A172 (cell line): ENCODE measurements around the gene OCEL1. TPM values are rescaled to one million over a fixed set of nuclear protein-coding genes. Genes with fewer than 3 reads are reported as not detected.
A peak's percentile ranks its signal among the peaks of the same experiment; 100 is the strongest.
"Not testable (repeated sequence)": the region's sequence is repeated elsewhere in the genome, so short reads cannot be mapped to it uniquely, and the experiment has no call there.

Experiments used
- DNase-seq: peaks from one replicate; pipeline ENCODE4 v3.0.0-alpha.2; 2015; ENCODE audit warnings: low spot score
- total RNA-seq: library from RNA; depleted of rRNA; stranded (reverse); fragments of >200 nt; shearing (Covaris generic); gene quantifications from 2 replicates; pipeline ENCODE4 v1.2.3, GENCODE V29; 2014; rRNA removed

Gene OCEL1, protein sequence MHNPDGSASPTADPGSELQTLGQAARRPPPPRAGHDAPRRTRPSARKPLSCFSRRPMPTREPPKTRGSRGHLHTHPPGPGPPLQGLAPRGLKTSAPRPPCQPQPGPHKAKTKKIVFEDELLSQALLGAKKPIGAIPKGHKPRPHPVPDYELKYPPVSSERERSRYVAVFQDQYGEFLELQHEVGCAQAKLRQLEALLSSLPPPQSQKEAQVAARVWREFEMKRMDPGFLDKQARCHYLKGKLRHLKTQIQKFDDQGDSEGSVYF
- 3.1 and 4.7 TPM in 2 replicates for total RNA-seq

DNA sequence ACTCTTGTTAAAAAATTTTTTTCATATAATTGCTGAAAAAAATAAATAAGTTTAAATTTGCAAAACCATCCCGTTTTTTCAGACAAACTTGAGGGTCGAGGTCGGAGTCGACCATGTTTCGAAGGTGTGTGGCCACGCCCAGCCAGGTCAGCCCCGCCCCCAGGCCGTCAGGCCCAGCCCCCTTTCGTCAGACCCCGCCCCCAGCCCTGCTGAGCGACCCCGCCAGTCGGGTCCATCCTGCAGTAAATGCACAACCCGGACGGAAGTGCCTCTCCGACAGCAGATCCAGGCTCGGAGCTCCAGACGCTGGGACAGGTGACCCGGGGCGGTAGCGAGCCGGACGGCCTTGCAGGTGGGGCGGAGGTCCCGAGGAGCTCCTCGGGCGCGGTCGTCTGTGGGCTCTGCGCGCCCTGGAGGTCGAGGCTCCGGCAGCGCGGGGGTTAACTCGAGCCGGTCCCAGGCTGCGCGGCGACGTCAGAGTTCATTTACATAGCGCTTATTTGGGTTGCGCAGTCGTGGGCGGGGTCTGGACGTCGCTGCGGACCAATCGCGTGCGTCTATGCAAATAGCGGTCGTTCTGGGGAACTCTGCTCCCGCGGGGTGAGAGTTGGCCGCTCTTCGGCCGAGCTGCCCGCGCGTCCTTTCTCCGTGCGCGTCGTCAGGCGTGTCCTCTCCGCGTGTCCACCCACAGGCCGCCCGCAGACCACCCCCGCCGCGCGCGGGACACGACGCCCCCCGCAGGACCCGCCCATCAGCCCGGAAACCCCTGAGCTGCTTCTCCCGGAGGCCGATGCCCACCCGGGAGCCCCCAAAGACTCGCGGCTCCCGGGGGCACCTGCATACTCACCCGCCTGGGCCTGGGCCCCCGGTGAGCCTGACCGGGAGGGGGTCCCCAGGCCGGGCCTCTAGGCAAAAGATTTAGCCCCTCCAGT is at the start of gene OCEL1:
Gene OCEL1 (plus strand): TSS at position 225 of the 932 bp plus-strand sequence. CDS start 22 bp downstream, at position 247.
- DNase-seq: peak; percentile 96

DNA sequence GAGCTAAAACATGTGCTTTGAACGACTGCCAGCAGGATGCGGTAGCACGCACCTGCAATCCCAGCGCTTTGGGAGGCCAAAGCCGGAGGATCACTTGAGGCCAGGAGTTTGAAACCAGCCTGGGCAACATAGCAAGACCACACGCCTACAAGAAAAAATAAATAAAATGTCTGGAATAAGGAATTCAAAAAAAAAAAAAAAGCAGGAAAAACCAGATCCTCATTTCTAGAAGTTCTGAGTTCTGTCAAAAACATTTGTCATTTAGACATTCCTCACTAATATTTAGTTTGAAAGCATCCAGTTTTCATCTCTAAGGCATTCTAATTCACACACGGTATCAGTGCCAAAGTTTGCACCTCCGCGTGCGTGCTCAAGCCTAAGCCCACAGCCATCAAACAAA is 47.7 kb upstream of the OCEL1 start:
- DNase-seq: no peak

DNA sequence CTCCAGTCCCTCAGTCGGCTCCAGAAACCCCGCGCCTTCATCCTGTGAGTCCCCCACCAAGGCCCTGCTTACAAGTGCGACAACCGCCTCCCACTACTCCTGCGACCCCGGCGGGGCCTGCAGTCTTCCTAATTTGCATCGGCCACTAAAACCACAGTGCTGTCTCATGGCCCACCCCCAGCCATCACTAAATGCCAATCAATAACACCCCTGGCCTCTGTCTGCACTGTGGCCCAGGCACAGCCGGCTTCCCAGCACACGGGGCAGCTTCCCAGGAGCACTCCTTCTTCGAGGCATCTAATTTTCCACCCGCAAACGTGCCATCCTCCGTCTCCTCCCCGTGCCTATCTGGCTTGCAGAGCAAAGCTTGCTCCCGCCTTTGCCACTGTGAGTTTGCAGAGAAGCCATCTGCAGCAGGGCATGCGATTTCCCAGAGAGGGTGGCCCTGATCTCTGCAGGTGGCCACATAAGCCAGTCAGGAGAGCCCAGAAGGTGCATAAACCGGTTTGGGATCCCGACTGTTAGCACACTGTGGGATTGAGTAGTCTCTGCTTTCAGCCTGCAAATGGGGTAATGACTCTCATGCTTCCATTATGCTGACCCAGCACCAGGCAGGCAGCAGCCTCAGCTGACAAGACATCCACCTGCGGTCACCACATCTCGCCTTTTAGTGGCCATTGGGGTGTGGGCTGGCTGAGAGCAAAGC is 44.9 kb upstream of the OCEL1 start:
- DNase-seq: no peak

DNA sequence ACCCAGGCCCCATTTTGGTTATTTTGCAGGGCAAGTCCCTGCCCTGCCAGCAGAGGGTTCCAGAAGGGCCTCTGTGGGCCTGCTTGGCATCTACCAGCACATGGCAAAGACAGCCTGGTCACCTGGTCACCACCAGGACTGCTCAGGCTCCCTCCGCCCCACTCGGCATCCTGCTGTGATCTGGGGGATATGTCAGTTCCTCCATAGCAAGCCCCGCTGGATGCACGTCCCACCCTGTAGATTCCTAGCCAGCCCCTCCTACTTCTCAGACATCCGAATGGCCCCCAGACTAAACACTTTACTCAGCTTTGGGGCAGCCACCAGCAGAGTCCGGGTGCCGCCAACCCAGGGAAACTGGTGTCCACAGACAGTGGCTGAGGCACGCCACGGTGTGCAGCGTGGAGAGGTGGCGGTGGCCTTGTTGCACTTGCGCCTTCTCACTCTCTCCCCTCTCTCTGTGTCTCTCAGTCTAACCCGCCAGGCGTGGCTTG is 42.7 kb upstream of the OCEL1 start:
- no peak for DNase-seq

DNA sequence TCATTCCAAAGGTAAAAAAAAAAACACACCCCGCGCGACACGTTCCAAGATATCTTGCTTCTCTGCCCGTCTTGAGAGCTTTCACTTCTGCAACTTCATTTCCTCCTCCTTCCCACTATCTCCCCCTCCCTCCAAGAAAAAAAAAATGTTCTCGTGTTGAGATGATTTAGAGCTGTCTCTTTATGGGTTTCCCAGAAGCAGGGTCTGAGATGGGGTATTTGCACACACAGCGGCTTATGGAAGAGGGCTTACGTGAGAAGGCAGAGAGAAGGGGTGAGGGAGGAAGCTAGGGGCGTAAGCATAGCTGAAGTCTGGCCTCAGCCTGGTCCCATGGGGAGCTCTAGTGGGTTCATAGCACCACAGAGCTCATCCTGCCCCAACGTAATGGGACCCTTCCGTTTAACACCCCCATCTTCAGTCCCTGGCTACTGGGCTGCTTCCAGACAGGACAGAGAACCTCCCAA is 42.1 kb upstream of the OCEL1 start:
- no peak for DNase-seq

DNA sequence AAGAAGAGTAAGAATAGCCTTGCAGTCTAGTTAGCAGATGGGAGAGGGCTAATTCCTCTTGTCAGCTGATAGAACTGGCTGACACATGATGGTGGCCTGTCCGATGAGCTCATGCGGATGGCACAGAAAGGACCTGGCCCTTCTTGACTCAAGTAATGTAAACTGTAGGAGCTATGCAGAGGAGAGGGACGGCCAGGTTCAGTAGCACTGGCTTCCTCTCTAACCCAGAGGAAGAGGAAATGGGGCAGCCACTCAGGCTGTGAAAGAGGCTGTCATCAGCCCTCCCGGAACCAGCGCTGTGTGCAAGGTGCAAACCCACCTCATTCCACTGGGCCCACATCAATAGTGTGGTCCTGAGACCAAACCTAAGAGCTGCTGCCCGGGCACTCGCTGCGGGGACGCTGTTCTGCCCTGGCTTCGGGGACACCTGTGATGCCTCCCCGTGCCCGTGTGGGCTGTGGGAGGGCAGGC is 41.6 kb upstream of the OCEL1 start:
- DNase-seq: no peak

DNA sequence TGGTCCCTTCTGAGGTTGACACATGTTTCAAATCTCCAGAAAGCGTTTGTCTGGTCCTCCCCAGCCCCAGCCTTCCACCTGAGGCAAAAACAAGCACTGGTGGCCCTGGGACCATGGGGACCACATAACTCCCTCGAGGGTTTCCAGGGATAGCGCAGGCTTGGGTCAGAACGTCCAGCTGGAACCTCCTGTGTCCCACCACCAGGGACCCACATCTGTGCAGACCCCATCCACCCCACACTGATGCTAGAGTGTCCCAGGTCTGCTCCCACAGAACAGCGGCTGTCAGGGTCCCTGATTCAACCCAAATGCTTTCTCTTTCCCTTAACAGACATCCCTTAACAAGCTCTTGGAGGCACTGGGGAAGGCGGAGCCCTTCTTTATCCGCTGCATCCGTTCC is 40.4 kb upstream of the OCEL1 start:
- no peak for DNase-seq

DNA sequence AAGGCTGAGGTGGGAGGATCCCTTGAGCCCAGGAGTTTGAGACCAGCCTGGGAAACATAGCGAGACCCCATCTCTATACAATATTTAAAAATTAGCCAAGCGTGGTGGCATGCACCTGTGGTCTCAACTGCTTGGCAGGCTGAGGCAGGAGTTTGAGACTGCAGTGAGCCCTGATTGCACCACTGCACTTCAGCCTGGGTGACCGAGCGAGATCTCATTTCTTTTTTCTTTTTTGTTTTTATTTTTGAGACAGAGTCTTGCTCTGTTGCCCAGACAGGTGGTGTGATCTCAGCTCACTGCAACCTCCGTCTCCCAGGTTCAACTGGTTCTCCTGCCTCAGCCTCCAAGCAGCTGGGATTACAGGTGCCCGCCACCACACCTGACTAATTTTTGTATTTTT is 34.3 kb upstream of the OCEL1 start:
- DNase-seq: not testable (repeated sequence)

DNA sequence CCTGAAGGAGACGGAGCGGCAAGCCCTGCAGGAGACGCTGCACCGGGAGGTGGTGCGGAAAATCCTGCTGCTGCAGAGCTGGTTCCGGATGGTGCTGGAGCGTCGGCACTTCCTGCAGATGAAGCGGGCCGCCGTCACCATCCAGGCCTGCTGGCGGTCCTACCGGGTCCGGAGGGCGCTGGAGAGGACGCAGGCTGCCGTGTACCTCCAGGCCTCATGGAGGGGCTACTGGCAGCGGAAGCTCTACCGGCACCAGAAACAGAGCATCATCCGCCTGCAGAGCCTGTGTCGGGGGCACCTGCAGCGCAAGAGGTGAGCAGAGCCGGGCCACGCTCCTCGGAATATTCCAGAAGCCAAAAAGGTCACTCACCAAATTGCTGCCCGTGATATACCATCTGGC is 33.3 kb upstream of the OCEL1 start:
- no peak for DNase-seq

DNA sequence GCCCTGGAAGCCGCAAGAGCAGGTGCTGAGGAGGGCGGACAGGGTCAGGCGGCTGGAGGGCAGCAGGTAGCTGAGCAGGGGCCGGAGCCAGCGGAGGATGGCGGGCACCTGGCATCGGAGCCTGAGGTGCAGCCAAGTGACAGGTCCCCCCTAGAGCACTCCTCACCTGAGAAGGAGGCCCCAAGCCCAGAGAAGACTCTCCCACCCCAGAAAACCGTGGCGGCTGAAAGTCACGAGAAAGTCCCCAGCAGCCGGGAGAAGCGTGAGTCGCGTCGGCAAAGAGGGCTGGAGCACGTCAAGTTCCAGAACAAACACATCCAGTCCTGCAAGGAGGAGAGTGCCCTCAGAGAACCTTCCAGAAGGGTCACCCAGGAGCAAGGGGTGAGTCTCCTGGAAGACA is 31.4 kb upstream of the OCEL1 start:
- DNase-seq: no peak

DNA sequence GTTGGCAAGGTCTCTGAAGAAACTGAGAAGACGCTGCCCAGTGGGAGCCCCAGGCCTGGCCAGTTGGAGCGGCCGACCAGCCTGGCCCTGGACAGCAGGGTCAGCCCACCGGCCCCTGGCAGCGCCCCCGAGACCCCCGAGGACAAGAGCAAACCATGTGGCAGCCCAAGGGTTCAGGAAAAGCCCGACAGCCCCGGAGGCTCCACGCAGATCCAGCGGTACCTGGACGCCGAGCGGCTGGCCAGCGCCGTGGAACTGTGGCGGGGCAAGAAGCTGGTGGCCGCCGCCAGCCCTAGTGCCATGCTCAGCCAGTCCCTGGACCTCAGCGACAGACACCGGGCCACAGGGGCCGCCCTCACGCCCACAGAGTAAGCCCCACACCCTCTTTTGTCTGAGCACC is 30.9 kb upstream of the OCEL1 start:
- no peak for DNase-seq

DNA sequence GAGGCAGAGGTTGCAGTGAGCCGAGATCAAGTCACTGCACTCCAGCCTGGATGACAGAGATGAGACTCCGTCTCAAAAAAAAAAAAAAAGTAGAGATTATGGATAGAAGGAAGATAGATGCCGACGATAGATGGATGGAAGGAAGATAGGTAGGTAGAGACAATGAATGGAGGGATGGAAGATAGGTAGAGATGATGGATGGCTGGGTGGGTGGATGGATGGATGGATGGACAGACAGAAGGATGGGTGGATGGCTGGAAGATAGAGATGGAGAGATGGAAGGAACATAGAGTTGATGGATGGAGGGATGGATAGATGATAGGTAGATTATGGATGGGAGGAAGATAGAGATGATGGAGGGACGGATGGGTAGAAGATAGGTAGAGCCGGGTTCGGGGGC is 29.4 kb upstream of the OCEL1 start:
- no peak for DNase-seq

DNA sequence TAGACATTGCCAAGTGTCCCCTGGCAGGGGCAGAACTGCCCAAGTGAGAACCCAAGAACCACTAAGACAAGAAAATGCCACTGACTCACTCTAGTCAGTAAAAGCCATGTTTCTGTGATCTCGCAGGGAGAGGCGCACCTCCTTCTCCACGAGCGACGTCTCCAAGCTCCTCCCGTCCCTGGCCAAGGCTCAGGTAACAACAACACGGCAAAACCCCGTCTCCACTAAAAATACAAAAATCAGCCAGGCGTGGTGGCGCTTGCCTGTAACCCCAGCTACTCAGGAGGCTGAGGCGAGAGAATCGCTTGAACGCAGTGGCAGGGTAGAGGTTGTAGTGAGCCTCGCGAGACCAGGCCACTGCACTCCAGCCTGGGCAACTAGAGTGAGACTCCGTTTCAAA is 28.4 kb upstream of the OCEL1 start:
- DNase-seq: no peak

DNA sequence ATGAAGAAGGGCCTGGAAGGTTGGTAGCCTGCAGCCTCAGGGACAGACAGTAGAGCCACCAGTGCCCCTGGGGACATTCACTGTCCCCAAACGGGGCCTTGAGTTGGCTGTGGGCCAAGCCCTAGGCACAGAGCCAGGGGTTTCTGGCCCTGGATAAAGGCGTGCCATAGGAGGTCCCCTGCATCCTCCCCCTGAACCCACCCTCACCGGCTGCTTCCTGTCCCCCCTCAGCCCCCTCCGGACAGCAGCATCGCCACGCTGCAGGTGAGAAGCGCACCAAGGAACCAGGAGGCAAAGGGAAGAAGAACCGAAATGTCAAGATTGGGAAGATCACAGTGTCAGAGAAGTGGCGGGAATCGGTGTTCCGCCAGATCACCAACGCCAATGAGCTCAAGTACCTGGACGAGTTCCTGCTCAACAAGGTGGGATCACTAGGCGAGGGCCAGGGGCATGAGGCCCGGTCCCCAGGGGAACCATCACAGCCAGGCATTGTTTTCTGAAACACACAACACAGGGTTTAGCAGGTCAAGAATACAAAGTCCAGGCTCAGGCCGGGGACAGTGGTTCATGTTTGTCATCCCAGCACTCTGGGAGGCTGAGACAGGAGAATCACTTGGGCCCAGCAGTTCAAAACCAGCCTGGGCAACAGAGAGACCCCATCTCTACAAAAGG is 25.5 kb upstream of the OCEL1 start:
- DNase-seq: no peak

DNA sequence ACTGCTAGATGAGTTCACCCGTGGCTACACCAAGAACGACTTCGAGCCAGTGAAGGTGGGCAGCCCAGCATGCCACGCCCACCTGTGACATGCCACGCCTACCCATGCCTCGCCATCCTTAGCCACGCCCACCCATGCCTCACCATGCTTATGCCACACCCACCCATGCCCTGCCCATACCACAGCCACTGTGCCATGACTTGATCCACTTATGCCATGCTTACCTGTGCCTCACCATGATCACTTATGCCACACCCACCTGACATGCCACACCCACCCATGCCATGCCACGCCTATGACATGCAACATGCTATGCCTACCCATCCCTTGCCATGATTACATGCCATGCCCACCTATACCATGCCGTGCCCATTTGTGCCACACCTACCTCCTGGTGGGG is 23.8 kb upstream of the OCEL1 start:
- DNase-seq: peak; percentile 28

DNA sequence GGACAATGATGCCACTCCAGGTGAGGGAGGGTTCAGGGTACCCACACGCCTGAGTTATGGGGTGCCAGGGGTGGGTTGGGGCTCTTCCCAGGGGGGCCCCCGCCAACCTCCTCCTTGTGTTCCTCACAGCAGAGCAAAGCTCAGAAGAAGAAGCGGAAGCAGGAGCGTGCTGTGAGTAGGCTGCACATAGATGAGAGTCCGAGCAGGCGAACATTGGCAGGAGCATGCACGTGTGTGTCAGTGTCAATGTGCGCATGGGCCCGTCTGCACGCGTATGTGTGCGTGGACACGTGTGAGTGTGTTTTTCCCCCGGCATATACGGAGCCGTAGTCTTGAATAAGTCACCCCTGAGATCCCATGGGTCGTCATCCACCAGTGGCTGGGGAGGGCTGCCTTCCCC is 23.3 kb upstream of the OCEL1 start:
- no peak for DNase-seq

DNA sequence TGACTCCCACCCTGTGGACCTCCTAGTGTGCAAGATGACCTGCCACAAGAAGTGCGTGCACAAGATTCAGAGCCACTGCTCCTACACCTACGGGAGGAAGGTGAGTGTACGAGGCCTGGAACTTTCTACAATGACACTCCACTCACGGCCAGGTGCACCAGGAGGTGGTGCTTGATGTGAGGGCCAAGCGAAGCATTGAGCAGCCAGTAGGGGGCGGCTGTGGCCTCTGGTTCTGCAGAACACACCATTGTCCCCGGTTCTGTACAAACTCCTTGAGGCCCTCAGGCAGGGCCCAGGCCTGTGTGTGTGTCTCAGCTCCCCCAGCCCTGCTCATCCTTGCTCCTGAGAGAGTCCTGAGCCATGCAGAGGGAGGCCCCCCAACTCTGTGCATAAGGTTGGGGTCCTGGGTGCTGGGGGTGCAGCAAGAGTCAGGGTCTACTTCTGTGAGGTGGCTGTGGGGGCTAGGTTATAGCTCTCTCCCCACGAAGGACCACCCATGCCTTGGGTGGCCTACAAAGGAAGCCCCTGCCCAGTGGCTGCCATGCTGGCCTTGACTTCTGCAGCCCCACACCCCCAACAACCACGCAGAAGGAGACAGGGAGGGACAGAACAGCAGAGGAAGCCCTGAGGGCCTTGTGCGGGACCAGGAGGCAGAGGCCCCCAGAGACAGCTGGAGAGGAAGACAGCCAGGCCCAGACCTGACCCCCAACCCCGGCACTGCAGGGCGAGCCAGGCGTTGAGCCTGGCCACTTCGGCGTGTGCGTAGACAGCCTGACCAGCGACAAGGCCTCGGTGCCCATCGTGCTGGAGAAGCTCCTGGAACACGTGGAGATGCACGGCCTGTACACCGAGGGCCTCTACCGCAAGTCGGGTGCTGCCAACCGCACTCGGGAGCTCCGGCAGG is 20.5 kb upstream of the OCEL1 start:
- DNase-seq: no peak

DNA sequence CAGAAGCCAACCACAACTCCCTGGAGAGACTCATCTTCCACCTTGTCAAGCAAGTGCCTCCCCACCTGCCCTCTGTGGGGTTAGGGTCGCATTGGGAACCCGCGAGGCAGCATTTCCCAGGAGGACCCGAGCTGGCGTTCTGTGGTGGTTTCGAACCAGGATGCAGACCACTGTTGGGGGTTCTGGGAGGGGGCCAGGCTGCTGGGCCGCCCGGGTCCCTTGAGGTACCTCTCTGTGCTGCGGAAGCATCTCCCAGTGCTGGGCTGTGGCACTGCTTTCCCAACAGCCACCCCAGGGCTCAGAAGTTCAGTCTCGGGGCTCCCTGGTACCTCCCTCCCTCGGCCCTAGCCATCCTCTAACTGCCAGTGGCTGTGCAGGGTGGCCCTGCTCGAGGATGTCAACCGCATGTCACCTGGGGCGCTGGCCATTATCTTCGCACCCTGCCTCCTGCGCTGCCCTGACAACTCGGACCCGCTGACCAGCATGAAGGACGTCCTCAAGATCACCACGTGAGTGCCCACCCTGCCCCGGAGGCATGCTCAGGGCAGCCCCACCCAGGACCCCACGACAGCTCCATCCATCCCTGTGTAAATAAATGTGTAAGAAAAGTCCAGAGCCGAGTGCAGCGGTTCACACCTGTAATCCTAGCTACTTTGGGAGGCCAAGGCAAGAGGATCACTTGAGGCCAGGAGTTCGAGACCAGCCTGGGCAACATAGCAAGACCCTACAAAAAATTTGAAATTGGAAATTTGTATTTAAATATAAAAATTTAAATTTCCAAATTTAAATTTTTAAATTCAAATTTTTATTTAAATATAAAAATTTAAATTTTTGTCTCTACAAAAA is 19.1 kb upstream of the OCEL1 start:
- DNase-seq: no peak
